GM18868 (cell line): ENCODE results near the gene TMEM127.
A peak's percentile ranks its signal among the peaks of the same experiment; 100 is the strongest.
"Not testable (repeated sequence)": the region's sequence is repeated elsewhere in the genome, so short reads cannot be mapped to it uniquely, and the experiment has no call there.

Source experiments
- ATAC-seq: cut with Tn5 transposase; IDR thresholded peaks from one replicate; pipeline ENCODE4 v1.9.1; 2021; ENCODE audit warnings: mild to moderate bottlenecking, moderate library complexity; ENCODE audit not compliant: unreplicated experiment

The TMEM127 gene

GRCh38 chr2:96243843-96244242 is 22.0 kb downstream of the TMEM127 start:
- ATAC-seq = no peak

- peak; percentile 92 for ATAC-seq
Measured at GRCh38 chr2:96241900-96242611, 23.7 kb downstream of the TMEM127 start.

GRCh38 chr2:96241227-96241626 is 24.6 kb downstream of the TMEM127 start:
- ATAC-seq = no peak

- ATAC-seq = no peak
Measured at GRCh38 chr2:96240341-96241038, 25.3 kb downstream of the TMEM127 start.

GRCh38 chr2:96239745-96240264 is 26.0 kb downstream of the TMEM127 start:
- ATAC-seq = no peak

GRCh38 chr2:96239091-96239490 is 26.7 kb downstream of the TMEM127 start:
- no peak for ATAC-seq

GRCh38 chr2:96238266-96238665 is 27.5 kb downstream of the TMEM127 start:
- no peak for ATAC-seq

- ATAC-seq = no peak
Measured at GRCh38 chr2:96236882-96237281, 28.9 kb downstream of the TMEM127 start.

- peak; percentile 91 for ATAC-seq
Measured at GRCh38 chr2:96233880-96234316, 31.9 kb downstream of the TMEM127 start.

- ATAC-seq = no peak
Measured at GRCh38 chr2:96233436-96233835, 32.4 kb downstream of the TMEM127 start.

- ATAC-seq = no peak
Measured at GRCh38 chr2:96231316-96231715, 34.5 kb downstream of the TMEM127 start.

GRCh38 chr2:96225016-96225533 is 40.7 kb downstream of the TMEM127 start:
- peak; percentile 92 for ATAC-seq

- not testable (repeated sequence) for ATAC-seq
Measured at GRCh38 chr2:96221106-96221505, 44.7 kb downstream of the TMEM127 start.

GRCh38 chr2:96219959-96220358 is 45.8 kb downstream of the TMEM127 start:
- ATAC-seq = not testable (repeated sequence)

- no peak for ATAC-seq
Measured at GRCh38 chr2:96218508-96219131, 47.2 kb downstream of the TMEM127 start.

- no peak for ATAC-seq
Measured at GRCh38 chr2:96214554-96214953, 51.2 kb downstream of the TMEM127 start.

- no peak for ATAC-seq
Measured at GRCh38 chr2:96213379-96213778, 52.4 kb downstream of the TMEM127 start.

- no peak for ATAC-seq
Measured at GRCh38 chr2:96212339-96212738, 53.5 kb downstream of the TMEM127 start.

- ATAC-seq = no peak
Measured at GRCh38 chr2:96209729-96210085, 56.1 kb downstream of the TMEM127 start.

- ATAC-seq = no peak
Measured at GRCh38 chr2:96209011-96209728, 56.6 kb downstream of the TMEM127 start.
